RWPE2 (cell line): Measurements from ENCODE around the gene HSPA14.

ENCODE experiments used
- ATAC-seq: fragments of 200-7000 bp; cut with Tn5 transposase; 3 replicates; pipeline ENCODE4 v1.9.1; 2021; ENCODE audit warnings: low read depth
- DNase-seq: peaks from one replicate; pipeline ENCODE4 v3.0.0-alpha.2; 2020; ENCODE audit warnings: low spot score
- H3K27ac ChIP-seq: fragments of 450-650 bp; 2 replicates; pipeline ENCODE4 v1.5.1; 2017; ENCODE audit warnings: mild to moderate bottlenecking; ENCODE audit not compliant: poor library complexity, severe bottlenecking
- H3K27me3 ChIP-seq: fragments of 250-450 bp; sonication (Bioruptor Pico); 2 replicates; pipeline ENCODE4 v1.5.1; 2021; ENCODE audit warnings: mild to moderate bottlenecking, moderate library complexity; ENCODE audit not compliant: insufficient read depth, poor library complexity, severe bottlenecking
- H3K36me3 ChIP-seq: fragments of 250-450 bp; sonication (Bioruptor Pico); 2 replicates; pipeline ENCODE4 v1.5.1; 2020; ENCODE audit warnings: low read depth, mild to moderate bottlenecking, moderate library complexity
- H3K4me1 ChIP-seq: fragments of 250-450 bp; sonication (Bioruptor Pico); 2 replicates; pipeline ENCODE4 v1.5.1; 2021; ENCODE audit warnings: mild to moderate bottlenecking, moderate library complexity; ENCODE audit not compliant: insufficient read depth, poor library complexity, severe bottlenecking
- H3K4me3 ChIP-seq: fragments of 250-450 bp; sonication (Bioruptor Pico); 2 replicates; pipeline ENCODE4 v1.5.1; 2021; ENCODE audit warnings: mild to moderate bottlenecking, moderate library complexity; ENCODE audit not compliant: severe bottlenecking
- H3K9me3 ChIP-seq: fragments of 250-450 bp; sonication (Bioruptor Pico); 2 replicates; pipeline ENCODE4 v1.5.1; 2021; ENCODE audit warnings: mild to moderate bottlenecking, moderate library complexity; ENCODE audit not compliant: severe bottlenecking
- CTCF ChIP-seq: fragments of 450-650 bp; IDR thresholded peaks from one replicate; pipeline ENCODE4 v1.5.1; 2017; ENCODE audit warnings: mild to moderate bottlenecking, moderate library complexity; ENCODE audit not compliant: poor library complexity, severe bottlenecking

Gene HSPA14

GRCh38 chr10:14889318-14889717 is 51.2 kb downstream of the HSPA14 start:
- Histone ChIP-seq H3K27ac (no peak overlapping the region), H3K4me1 (no peaks in the 10 kb centered on the region), H3K4me3 (no peak overlapping the region), H3K27me3 (no peaks in the 10 kb centered on the region), H3K9me3 (no peaks in the 10 kb centered on the region), H3K36me3 (peaks cover 26% of the 10 kb centered on the region)
- DNase-seq (no peak), ATAC-seq (no peak)
- peak; percentile 25 for TF ChIP-seq CTCF

GRCh38 chr10:14891151-14891550 is 53.0 kb downstream of the HSPA14 start:
- no peak overlapping the region for H3K27ac ChIP-seq
- H3K9me3 ChIP-seq: no peaks in the 10 kb centered on the region
- no peaks in the 10 kb centered on the region for H3K4me1 ChIP-seq
- ATAC-seq: no peak
- peaks cover 9% of the 10 kb centered on the region; the same call in 1 of the 2 replicates for H3K36me3 ChIP-seq
- no peak for TF ChIP-seq CTCF
- no peaks in the 10 kb centered on the region for H3K27me3 ChIP-seq
- H3K4me3 ChIP-seq: no peak overlapping the region
- no peak for DNase-seq

- Histone ChIP-seq H3K4me1 (no peaks in the 10 kb centered on the region), H3K36me3 (peaks cover 88% of the 10 kb centered on the region), H3K4me3 (no peak overlapping the region), H3K27me3 (no peaks in the 10 kb centered on the region), H3K27ac (no peak overlapping the region), H3K9me3 (peaks cover 4% of the 10 kb centered on the region)
- peak; percentile 70 for TF ChIP-seq CTCF
- DNase-seq (no peak), ATAC-seq (no peak; the same call in 2 of the 3 replicates)
Measured at GRCh38 chr10:14904316-14904732, 66.2 kb downstream of the HSPA14 start.

GRCh38 chr10:14904864-14905263 is 66.8 kb downstream of the HSPA14 start:
- no peak for TF ChIP-seq CTCF
- no peak for ATAC-seq
- Histone ChIP-seq H3K4me1 (no peaks in the 10 kb centered on the region), H3K27ac (no peak overlapping the region), H3K27me3 (no peaks in the 10 kb centered on the region), H3K4me3 (no peak overlapping the region), H3K9me3 (peaks cover 4% of the 10 kb centered on the region), H3K36me3 (peaks cover 88% of the 10 kb centered on the region)
- DNase-seq: no peak

- TF ChIP-seq CTCF: no peak
- Histone ChIP-seq H3K9me3 (peaks cover 4% of the 10 kb centered on the region), H3K36me3 (peaks cover 88% of the 10 kb centered on the region), H3K27me3 (no peaks in the 10 kb centered on the region), H3K4me3 (no peak overlapping the region), H3K27ac (no peak overlapping the region), H3K4me1 (no peaks in the 10 kb centered on the region)
- no peak for DNase-seq
- ATAC-seq: no peak
Measured at GRCh38 chr10:14905890-14906289, 67.8 kb downstream of the HSPA14 start.
